Endothelial cell (in vitro differentiated cells): ENCODE results near the gene FMC1. TPM values are rescaled to one million over a fixed set of nuclear protein-coding genes. Genes with fewer than 3 reads are reported as not detected.

ENCODE experiments used
- DNase-seq: peaks from one replicate; pipeline ENCODE4 v3.0.0; 2021; ENCODE audit warnings: low spot score
- H3K27ac Mint-ChIP-seq: one replicate; pipeline ENCODE4 v1.8.0; 2021; ENCODE audit warnings: mixed read lengths, inconsistent platforms; ENCODE audit not compliant: unreplicated experiment
- H3K27me3 Mint-ChIP-seq: one replicate; pipeline ENCODE4 v1.8.0; 2021; ENCODE audit warnings: mild to moderate bottlenecking, moderate library complexity, mixed read lengths, inconsistent platforms; ENCODE audit not compliant: unreplicated experiment
- H3K36me3 Mint-ChIP-seq: one replicate; pipeline ENCODE4 v1.8.0; 2021; ENCODE audit warnings: mild to moderate bottlenecking, low read depth, mixed read lengths, inconsistent platforms; ENCODE audit not compliant: unreplicated experiment
- H3K4me1 Mint-ChIP-seq: one replicate; pipeline ENCODE4 v1.8.0; 2021; ENCODE audit warnings: mild to moderate bottlenecking, mixed read lengths, inconsistent platforms; ENCODE audit not compliant: unreplicated experiment
- H3K4me3 Mint-ChIP-seq: one replicate; pipeline ENCODE4 v1.8.0; 2021; ENCODE audit warnings: mild to moderate bottlenecking, mixed read lengths, inconsistent platforms; ENCODE audit not compliant: unreplicated experiment
- H3K9me3 Mint-ChIP-seq: one replicate; pipeline ENCODE4 v1.8.0; 2021; ENCODE audit warnings: mixed read lengths, inconsistent platforms; ENCODE audit not compliant: unreplicated experiment
- total RNA-seq: library from RNA; stranded (reverse); fragmentation: NEBNext Ultra II Directional; extraction: Animal tissue kit (Norgen Biotek cat#: 25700); gene quantifications from one replicate; pipeline ENCODE4 v1.2.1, GENCODE V29; 2021; ENCODE audit not compliant: unreplicated experiment
- TF ChIP-seq, protein P1 (sequence below): fragments of 200-600 bp; sonication (generic); IDR thresholded peaks from one replicate; pipeline ENCODE4 v1.5.0; 2021; ENCODE audit warnings: antibody characterized with exemption; ENCODE audit not compliant: unreplicated experiment

The FMC1 gene
- total RNA-seq, 1 donor from 2014 or later: 9.0 TPM

DNA sequence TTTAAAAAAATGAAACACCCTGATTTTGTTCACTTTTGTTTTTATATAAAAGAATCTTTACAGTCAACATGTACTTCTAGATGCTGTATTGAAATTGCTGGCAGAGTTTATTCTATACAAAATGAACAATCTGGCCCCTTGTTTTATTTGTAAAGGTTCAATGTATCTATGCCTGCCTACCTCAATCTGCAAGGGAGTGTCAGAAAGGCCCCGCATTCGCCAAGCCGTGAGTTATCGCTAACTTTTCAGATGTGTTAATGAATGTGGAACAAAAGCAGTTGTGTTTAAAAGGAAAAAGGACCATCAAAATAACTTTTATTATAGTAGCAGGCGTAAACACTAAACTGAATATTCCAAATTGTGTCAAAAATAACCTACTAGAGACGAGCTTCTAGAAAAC is 33.1 kb downstream of the FMC1 start:
- no peaks in the 10 kb centered on the region for H3K9me3 Mint-ChIP-seq
- TF ChIP-seq, protein P1, sequence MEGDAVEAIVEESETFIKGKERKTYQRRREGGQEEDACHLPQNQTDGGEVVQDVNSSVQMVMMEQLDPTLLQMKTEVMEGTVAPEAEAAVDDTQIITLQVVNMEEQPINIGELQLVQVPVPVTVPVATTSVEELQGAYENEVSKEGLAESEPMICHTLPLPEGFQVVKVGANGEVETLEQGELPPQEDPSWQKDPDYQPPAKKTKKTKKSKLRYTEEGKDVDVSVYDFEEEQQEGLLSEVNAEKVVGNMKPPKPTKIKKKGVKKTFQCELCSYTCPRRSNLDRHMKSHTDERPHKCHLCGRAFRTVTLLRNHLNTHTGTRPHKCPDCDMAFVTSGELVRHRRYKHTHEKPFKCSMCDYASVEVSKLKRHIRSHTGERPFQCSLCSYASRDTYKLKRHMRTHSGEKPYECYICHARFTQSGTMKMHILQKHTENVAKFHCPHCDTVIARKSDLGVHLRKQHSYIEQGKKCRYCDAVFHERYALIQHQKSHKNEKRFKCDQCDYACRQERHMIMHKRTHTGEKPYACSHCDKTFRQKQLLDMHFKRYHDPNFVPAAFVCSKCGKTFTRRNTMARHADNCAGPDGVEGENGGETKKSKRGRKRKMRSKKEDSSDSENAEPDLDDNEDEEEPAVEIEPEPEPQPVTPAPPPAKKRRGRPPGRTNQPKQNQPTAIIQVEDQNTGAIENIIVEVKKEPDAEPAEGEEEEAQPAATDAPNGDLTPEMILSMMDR: no peak
- H3K4me1 Mint-ChIP-seq: peaks cover 5% of the 10 kb centered on the region
- H3K4me3 Mint-ChIP-seq: no peak overlapping the region
- DNase-seq: no peak
- no peak overlapping the region for H3K27ac Mint-ChIP-seq
- H3K36me3 Mint-ChIP-seq: peaks cover 13% of the 10 kb centered on the region
- no peaks in the 10 kb centered on the region for H3K27me3 Mint-ChIP-seq

DNA sequence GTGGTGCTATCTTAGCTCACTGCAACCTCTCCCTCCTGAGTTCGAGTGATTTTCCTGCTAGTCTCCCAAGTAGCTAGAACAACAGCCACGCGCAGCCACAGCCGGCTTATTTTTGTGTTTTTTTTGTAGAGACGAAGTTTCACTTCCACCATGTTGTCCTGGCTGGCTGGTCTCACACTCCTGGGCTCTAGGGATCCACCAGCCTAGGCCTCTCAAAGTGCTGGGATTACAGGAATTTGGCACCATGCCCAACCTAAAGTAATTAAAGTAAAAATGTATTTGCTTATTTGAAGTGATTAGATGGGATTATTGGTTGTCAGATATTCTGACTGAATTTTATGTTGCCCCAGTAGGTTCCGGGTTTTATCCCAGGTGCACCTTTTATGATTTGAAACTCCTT is 41.3 kb downstream of the FMC1 start:
- H3K4me1 Mint-ChIP-seq: peaks cover 5% of the 10 kb centered on the region
- no peaks in the 10 kb centered on the region for H3K27me3 Mint-ChIP-seq
- H3K36me3 Mint-ChIP-seq: peaks cover 14% of the 10 kb centered on the region
- TF ChIP-seq, protein P1: no peak
- no peaks in the 10 kb centered on the region for H3K9me3 Mint-ChIP-seq
- no peak overlapping the region for H3K27ac Mint-ChIP-seq
- DNase-seq: no peak
- H3K4me3 Mint-ChIP-seq: no peak overlapping the region

DNA sequence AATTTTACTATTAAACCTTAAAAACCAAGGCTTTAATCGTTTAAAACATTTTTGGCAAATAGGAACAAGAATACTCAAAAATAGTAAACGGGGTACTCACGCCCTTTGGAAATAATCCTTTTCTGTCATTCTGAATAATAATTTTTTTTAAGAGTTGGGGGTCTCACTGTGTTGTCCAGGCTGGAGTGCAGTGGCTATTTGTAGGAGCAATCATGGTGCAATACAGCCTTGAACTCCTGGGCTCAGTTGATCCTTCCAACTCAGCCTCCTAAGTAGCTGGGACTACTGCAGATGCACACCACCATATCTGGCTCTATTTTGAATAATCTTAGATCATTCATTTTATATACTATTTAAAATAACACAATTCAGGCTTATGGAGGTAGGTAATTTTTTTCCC is 43.5 kb downstream of the FMC1 start:
- no peaks in the 10 kb centered on the region for H3K9me3 Mint-ChIP-seq
- H3K36me3 Mint-ChIP-seq: peaks cover 17% of the 10 kb centered on the region
- peaks cover 5% of the 10 kb centered on the region for H3K4me1 Mint-ChIP-seq
- no peak overlapping the region for H3K27ac Mint-ChIP-seq
- DNase-seq: no peak
- H3K4me3 Mint-ChIP-seq: no peak overlapping the region
- TF ChIP-seq, protein P1: no peak
- H3K27me3 Mint-ChIP-seq: no peaks in the 10 kb centered on the region

DNA sequence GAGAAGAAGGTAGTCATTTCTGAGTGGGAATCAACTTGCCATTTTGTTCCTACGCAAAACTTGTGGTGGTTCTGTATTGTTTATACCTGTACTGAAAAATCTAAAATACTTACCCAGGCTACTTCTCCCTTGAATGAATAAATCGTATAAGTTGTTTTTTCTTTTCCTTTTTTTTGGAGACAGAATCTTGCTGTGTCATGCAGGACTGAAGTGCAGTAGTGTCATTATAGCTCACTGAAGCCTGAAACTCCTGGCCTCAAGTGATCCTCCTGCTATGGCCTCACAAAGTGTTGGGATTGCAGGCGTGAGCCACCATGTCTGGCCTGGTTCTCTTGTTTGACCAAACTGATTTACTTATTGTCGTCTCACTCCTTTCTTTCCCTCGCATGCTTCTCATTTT is 46.5 kb downstream of the FMC1 start:
- no peak overlapping the region for H3K27ac Mint-ChIP-seq
- no peaks in the 10 kb centered on the region for H3K9me3 Mint-ChIP-seq
- no peak overlapping the region for H3K4me3 Mint-ChIP-seq
- TF ChIP-seq, protein P1: no peak
- no peak for DNase-seq
- H3K27me3 Mint-ChIP-seq: no peaks in the 10 kb centered on the region
- H3K4me1 Mint-ChIP-seq: peaks cover 5% of the 10 kb centered on the region
- H3K36me3 Mint-ChIP-seq: peaks cover 14% of the 10 kb centered on the region

DNA sequence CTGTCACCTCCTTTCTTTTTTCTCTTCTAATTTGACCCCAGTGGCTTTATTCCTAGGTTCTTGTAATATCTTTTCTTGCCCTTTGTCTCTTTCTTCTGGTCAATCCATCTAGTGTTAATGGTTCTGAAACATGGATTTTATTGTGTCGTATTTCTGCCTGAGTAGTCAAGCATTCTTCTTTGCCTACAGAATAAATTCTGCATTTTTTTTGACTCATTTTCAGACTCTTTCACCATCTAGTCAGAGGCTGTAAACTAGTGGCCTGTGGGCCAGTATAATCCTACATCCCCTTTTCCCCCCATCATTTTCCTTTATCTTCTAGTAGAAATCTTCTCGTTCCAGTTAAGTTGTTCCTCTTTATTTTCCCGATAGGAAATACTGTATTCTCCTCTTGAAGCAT is 48.0 kb downstream of the FMC1 start:
- DNase-seq: no peak
- no peak overlapping the region for H3K4me3 Mint-ChIP-seq
- no peak overlapping the region for H3K27ac Mint-ChIP-seq
- TF ChIP-seq, protein P1: no peak
- peaks cover 5% of the 10 kb centered on the region for H3K4me1 Mint-ChIP-seq
- H3K27me3 Mint-ChIP-seq: no peaks in the 10 kb centered on the region
- peaks cover 14% of the 10 kb centered on the region for H3K36me3 Mint-ChIP-seq
- no peaks in the 10 kb centered on the region for H3K9me3 Mint-ChIP-seq
